ENCODE measurements around the gene CERS6.

DNA sequence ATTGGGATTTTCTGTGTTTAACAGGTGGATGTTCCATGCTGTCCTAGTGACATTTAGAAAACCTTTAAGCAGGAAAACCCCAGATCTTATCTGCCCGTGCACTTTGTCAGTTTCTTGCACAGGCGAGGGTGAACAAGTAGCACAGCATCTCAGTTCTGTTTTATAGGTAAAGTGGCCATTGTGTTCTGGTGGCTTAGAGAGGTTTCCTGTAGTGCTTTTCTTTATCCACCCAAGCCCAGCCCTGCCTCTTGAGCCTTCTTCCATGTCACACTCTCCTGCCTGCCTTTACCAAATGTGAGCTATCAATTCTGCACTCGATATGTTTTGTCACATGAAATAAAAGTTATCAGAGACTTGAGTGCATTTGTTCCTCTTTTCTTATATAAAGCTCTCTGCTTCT, 211.1 kb downstream of the CERS6 start:
- TF ChIP-seq CTCF (IDR thresholded peaks at IDR 0.05) (no peak), EP300 (IDR thresholded peaks at IDR 0.05) (no peak), POLR2A (IDR thresholded peaks at IDR 0.05; ENCODE audit: low read depth) (no peak)

All from esophagus muscularis mucosa (tissue), 4 donors.